Measurements from ENCODE around the gene SLC25A43. TPM values are rescaled to one million over a fixed set of nuclear protein-coding genes. Genes with fewer than 3 reads are reported as not detected.
"Not testable (repeated sequence)": the region's sequence is repeated elsewhere in the genome, so short reads cannot be mapped to it uniquely, and the experiment has no call there.

The SLC25A43 gene
- total RNA-seq, 2 experiments from 2014 or later: 0.91 to 1.0 TPM

GRCh38 chrX:119376312-119376711, 22.8 kb upstream of the SLC25A43 start:
- POLR2A ChIA-PET: no interaction called here
- no peaks in the 10 kb centered on the region for H3K4me1 ChIP-seq (ENCODE audit: insufficient read depth, low read length)
- no peak overlapping the region for H3K27ac ChIP-seq (ENCODE audit: low read depth in 1 of 2, low read length in 2 of 2)
- no peaks in the 10 kb centered on the region for H3K36me3 ChIP-seq (ENCODE audit: insufficient read depth, low read length)
- Mint-ChIP-seq H3K36me3 (ENCODE audit: low read depth) (no peaks in the 10 kb centered on the region), H3K4me1 (ENCODE audit: low read depth) (no peaks in the 10 kb centered on the region), H3K9me3 (no peaks in the 10 kb centered on the region), H3K27ac (no peak overlapping the region), H3K4me3 (no peak overlapping the region), H3K27me3 (peaks cover 13% of the 10 kb centered on the region)
- no peak for DNase-seq
- TF ChIP-seq, protein P1, sequence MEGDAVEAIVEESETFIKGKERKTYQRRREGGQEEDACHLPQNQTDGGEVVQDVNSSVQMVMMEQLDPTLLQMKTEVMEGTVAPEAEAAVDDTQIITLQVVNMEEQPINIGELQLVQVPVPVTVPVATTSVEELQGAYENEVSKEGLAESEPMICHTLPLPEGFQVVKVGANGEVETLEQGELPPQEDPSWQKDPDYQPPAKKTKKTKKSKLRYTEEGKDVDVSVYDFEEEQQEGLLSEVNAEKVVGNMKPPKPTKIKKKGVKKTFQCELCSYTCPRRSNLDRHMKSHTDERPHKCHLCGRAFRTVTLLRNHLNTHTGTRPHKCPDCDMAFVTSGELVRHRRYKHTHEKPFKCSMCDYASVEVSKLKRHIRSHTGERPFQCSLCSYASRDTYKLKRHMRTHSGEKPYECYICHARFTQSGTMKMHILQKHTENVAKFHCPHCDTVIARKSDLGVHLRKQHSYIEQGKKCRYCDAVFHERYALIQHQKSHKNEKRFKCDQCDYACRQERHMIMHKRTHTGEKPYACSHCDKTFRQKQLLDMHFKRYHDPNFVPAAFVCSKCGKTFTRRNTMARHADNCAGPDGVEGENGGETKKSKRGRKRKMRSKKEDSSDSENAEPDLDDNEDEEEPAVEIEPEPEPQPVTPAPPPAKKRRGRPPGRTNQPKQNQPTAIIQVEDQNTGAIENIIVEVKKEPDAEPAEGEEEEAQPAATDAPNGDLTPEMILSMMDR (IDR thresholded peaks at IDR 0.05): no peak
- H3K4me3 ChIP-seq (ENCODE audit: low read length): no peak overlapping the region
- no peaks in the 10 kb centered on the region for H3K27me3 ChIP-seq (ENCODE audit: control insufficient read depth in 1 of 2, insufficient read depth in 2 of 2, low read length in 2 of 2)
- intact Hi-C loops (cut with DNase I, micrococcal nuclease): no loop called here
- CTCF ChIA-PET: no interaction called here
- no peak for ATAC-seq (ENCODE audit: poor library complexity)
- no peaks in the 10 kb centered on the region for H3K9me3 ChIP-seq (ENCODE audit: control insufficient read depth in 1 of 2, insufficient read depth in 1 of 2, low read length in 2 of 2)

DNA sequence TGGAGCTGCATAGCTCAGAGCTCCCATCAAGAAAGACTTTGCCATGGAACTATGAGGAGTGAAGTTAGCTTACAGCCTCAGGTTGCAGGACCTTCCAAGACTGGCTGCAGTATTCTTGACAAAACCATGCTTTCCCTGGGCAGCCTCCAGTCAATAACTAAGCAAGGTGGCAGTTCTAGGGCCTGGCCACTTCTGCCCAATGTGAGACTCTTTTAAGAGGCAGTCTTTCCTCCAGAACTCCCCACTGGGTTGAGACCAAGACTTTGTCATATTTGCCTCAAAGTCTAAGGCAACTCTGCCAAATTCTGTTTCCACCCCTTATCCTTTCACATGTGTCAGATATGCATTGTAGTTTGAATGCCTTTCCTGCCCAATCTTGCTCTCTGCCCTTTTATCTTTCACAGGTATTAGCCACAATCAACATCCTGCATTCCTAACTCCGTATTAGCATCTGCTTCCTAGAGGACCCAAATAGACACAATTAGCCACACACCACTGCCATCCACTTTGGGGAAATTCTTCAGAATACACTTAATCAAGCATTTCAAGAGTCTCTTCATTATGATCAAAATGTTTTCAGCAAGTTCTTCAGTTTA, 17.7 kb upstream of the SLC25A43 start:
- Histone ChIP-seq H3K4me3 (ENCODE audit: low read length) (no peak overlapping the region), H3K4me1 (ENCODE audit: insufficient read depth, low read length) (no peaks in the 10 kb centered on the region), H3K36me3 (ENCODE audit: insufficient read depth, low read length) (no peaks in the 10 kb centered on the region), H3K27ac (ENCODE audit: low read depth in 1 of 2, low read length in 2 of 2) (no peak overlapping the region), H3K9me3 (ENCODE audit: control insufficient read depth in 1 of 2, insufficient read depth in 1 of 2, low read length in 2 of 2) (no peaks in the 10 kb centered on the region), H3K27me3 (ENCODE audit: control insufficient read depth in 1 of 2, insufficient read depth in 2 of 2, low read length in 2 of 2) (no peaks in the 10 kb centered on the region)
- no peaks in the 10 kb centered on the region for H3K27me3 Mint-ChIP-seq
- DNase-seq: no peak
- intact Hi-C loops (cut with DNase I, micrococcal nuclease): no loop called here
- H3K27ac Mint-ChIP-seq: no peak overlapping the region
- no peaks in the 10 kb centered on the region for H3K9me3 Mint-ChIP-seq
- no peaks in the 10 kb centered on the region for H3K36me3 Mint-ChIP-seq (ENCODE audit: low read depth)
- no peak overlapping the region for H3K4me3 Mint-ChIP-seq
- ATAC-seq (ENCODE audit: poor library complexity): no peak
- CTCF ChIA-PET: no interaction called here
- H3K4me1 Mint-ChIP-seq (ENCODE audit: low read depth): no peaks in the 10 kb centered on the region
- TF ChIP-seq, protein P1 (IDR thresholded peaks at IDR 0.05): no peak
- POLR2A ChIA-PET: no interaction called here

DNA sequence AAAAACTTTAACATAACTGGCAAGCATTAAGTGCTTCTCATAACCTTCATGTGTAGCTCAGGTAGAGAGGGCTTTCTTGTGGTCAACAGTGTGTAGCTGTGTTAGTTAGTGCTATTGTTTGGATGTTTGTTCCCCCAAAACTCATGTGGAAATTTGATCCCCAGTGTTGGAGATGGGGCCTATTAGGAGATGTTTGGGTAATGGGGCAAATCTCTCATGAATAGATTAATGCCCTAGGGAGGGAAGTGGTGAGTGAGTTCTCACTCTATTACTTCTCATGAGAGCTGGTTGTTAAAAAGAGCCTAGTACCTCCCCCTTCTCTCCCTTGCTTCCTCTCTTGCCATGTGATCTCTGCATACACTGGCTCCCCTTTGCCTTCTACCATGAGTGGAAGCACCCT, 16.5 kb upstream of the SLC25A43 start:
- Histone ChIP-seq H3K9me3 (ENCODE audit: control insufficient read depth in 1 of 2, insufficient read depth in 1 of 2, low read length in 2 of 2) (no peaks in the 10 kb centered on the region), H3K27ac (ENCODE audit: low read depth in 1 of 2, low read length in 2 of 2) (no peak overlapping the region), H3K27me3 (ENCODE audit: control insufficient read depth in 1 of 2, insufficient read depth in 2 of 2, low read length in 2 of 2) (no peaks in the 10 kb centered on the region), H3K36me3 (ENCODE audit: insufficient read depth, low read length) (no peaks in the 10 kb centered on the region), H3K4me3 (ENCODE audit: low read length) (no peak overlapping the region), H3K4me1 (ENCODE audit: insufficient read depth, low read length) (no peaks in the 10 kb centered on the region)
- no peak for DNase-seq
- CTCF ChIA-PET: interaction anchor here (0.7 kb wide), 1 partner anchor 900 kb away, joined by 3 read pairs; no protein-coding TSS in a partner anchor
- Mint-ChIP-seq H3K36me3 (ENCODE audit: low read depth) (no peaks in the 10 kb centered on the region), H3K4me3 (no peak overlapping the region), H3K27me3 (no peaks in the 10 kb centered on the region), H3K4me1 (ENCODE audit: low read depth) (no peaks in the 10 kb centered on the region), H3K9me3 (no peaks in the 10 kb centered on the region), H3K27ac (no peak overlapping the region)
- POLR2A ChIA-PET: no interaction called here
- no peak for ATAC-seq (ENCODE audit: poor library complexity)
- TF ChIP-seq, protein P1 (IDR thresholded peaks at IDR 0.05): no peak
- intact Hi-C loops (cut with DNase I, micrococcal nuclease): no loop called here

GRCh38 chrX:119386685-119387084, 12.5 kb upstream of the SLC25A43 start:
- H3K27ac ChIP-seq (ENCODE audit: low read depth in 1 of 2, low read length in 2 of 2); POLR2A ChIA-PET; H3K27me3 ChIP-seq (ENCODE audit: control insufficient read depth in 1 of 2, insufficient read depth in 2 of 2, low read length in 2 of 2); intact Hi-C loops (cut with DNase I, micrococcal nuclease); H3K4me3 ChIP-seq (ENCODE audit: low read length); H3K9me3 Mint-ChIP-seq; ATAC-seq (ENCODE audit: poor library complexity); H3K4me1 Mint-ChIP-seq (ENCODE audit: low read depth); H3K36me3 Mint-ChIP-seq (ENCODE audit: low read depth); H3K27ac Mint-ChIP-seq; CTCF ChIA-PET; H3K4me1 ChIP-seq (ENCODE audit: insufficient read depth, low read length); H3K4me3 Mint-ChIP-seq; H3K36me3 ChIP-seq (ENCODE audit: insufficient read depth, low read length); H3K9me3 ChIP-seq (ENCODE audit: control insufficient read depth in 1 of 2, insufficient read depth in 1 of 2, low read length in 2 of 2); DNase-seq; H3K27me3 Mint-ChIP-seq: not testable (repeated sequence)

DNA sequence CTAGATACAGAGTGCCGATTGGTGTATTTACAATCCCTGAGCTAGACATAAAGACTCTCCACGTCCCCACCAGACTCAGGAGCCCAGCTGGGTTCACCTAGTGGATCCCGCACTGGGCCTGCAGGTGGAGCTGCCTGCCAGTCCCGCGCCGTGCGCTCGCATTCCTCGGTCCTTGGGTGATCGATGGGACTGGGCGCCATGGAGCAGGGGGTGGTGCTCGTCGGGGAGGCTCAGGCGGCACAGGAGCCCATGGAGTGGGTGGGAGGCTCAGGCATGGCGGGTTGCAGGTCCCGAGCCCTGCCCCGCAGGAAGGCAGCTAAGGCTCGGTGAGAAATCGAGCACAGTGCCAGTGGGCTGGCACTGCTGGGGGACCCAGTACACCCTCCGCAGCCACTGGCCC, 11.7 kb upstream of the SLC25A43 start:
- H3K4me1 Mint-ChIP-seq (ENCODE audit: low read depth); H3K4me3 Mint-ChIP-seq; POLR2A ChIA-PET: not testable (repeated sequence)

More for the DNA sequence above, 11.7 kb upstream of the SLC25A43 start:
- H3K27me3 Mint-ChIP-seq; H3K36me3 Mint-ChIP-seq (ENCODE audit: low read depth); H3K27ac Mint-ChIP-seq; CTCF ChIA-PET; H3K4me1 ChIP-seq (ENCODE audit: insufficient read depth, low read length); H3K27ac ChIP-seq (ENCODE audit: low read depth in 1 of 2, low read length in 2 of 2); H3K4me3 ChIP-seq (ENCODE audit: low read length); ATAC-seq (ENCODE audit: poor library complexity); H3K9me3 Mint-ChIP-seq; DNase-seq; H3K36me3 ChIP-seq (ENCODE audit: insufficient read depth, low read length); H3K9me3 ChIP-seq (ENCODE audit: control insufficient read depth in 1 of 2, insufficient read depth in 1 of 2, low read length in 2 of 2); intact Hi-C loops (cut with DNase I, micrococcal nuclease); H3K27me3 ChIP-seq (ENCODE audit: control insufficient read depth in 1 of 2, insufficient read depth in 2 of 2, low read length in 2 of 2): not testable (repeated sequence)

Measured in CD4-positive, alpha-beta T cell (primary cell).